ENCODE results near the gene WDR46. TPM values are rescaled to one million over a fixed set of nuclear protein-coding genes. Genes with fewer than 3 reads are reported as not detected.

WDR46 gene
- total RNA-seq, 1 donor from 2014 or later: 63.7 TPM

- H3K36me3 ChIP-seq (ENCODE audit: insufficient read depth, low read length): peaks cover 27% of the 10 kb centered on the region
- H3K79me2 ChIP-seq (ENCODE audit: insufficient read depth, low read length): peaks cover 50% of the 10 kb centered on the region
- Mint-ChIP-seq H3K27ac (ENCODE audit: unreplicated experiment) (no peak overlapping the region), H3K9me3 (ENCODE audit: unreplicated experiment) (no peaks in the 10 kb centered on the region), H3K4me3 (ENCODE audit: unreplicated experiment) (peak overlapping the region; percentile 80), H3K36me3 (ENCODE audit: low read depth, unreplicated experiment) (peaks cover 8% of the 10 kb centered on the region), H3K4me1 (ENCODE audit: low read depth, unreplicated experiment) (peaks cover 23% of the 10 kb centered on the region), H3K27me3 (ENCODE audit: low read depth, unreplicated experiment) (no peaks in the 10 kb centered on the region)
- no peak overlapping the region for H2AFZ ChIP-seq (ENCODE audit: low read depth, low read length)
- TF ChIP-seq EZH2 (IDR thresholded peaks at IDR 0.05; ENCODE audit: insufficient read depth, low read length): no peak
- TF ChIP-seq, protein P1, sequence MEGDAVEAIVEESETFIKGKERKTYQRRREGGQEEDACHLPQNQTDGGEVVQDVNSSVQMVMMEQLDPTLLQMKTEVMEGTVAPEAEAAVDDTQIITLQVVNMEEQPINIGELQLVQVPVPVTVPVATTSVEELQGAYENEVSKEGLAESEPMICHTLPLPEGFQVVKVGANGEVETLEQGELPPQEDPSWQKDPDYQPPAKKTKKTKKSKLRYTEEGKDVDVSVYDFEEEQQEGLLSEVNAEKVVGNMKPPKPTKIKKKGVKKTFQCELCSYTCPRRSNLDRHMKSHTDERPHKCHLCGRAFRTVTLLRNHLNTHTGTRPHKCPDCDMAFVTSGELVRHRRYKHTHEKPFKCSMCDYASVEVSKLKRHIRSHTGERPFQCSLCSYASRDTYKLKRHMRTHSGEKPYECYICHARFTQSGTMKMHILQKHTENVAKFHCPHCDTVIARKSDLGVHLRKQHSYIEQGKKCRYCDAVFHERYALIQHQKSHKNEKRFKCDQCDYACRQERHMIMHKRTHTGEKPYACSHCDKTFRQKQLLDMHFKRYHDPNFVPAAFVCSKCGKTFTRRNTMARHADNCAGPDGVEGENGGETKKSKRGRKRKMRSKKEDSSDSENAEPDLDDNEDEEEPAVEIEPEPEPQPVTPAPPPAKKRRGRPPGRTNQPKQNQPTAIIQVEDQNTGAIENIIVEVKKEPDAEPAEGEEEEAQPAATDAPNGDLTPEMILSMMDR (IDR thresholded peaks at IDR 0.05; ENCODE audit: insufficient read depth, low read depth, low read length): no peak
- peaks cover 14% of the 10 kb centered on the region for H4K20me1 ChIP-seq (ENCODE audit: insufficient read depth, low read length)
- H3K4me1 ChIP-seq (ENCODE audit: insufficient read depth, low read length): peaks cover 53% of the 10 kb centered on the region
- DNase-seq (ENCODE audit: low read depth) (no peak), FAIRE-seq (no peak)
- H3K9me3 ChIP-seq (ENCODE audit: insufficient read depth, low read depth, low read length): no peaks in the 10 kb centered on the region
- peak overlapping the region; percentile 86 for H3K9ac ChIP-seq (ENCODE audit: low read length)
- H3K27me3 ChIP-seq (ENCODE audit: insufficient read depth, low read length): no peaks in the 10 kb centered on the region
- peak overlapping the region; percentile 81 for H3K27ac ChIP-seq (ENCODE audit: low read depth, low read length)
- peak overlapping the region; percentile 92 for H3K4me2 ChIP-seq (ENCODE audit: low read length)
- H3K4me3 ChIP-seq (ENCODE audit: insufficient read depth, low read depth, low read length): peak overlapping the region; percentile 82
These were observed 32.2 kb upstream of the WDR46 start for GRCh38 chr6:33321227-33321626.

DNA sequence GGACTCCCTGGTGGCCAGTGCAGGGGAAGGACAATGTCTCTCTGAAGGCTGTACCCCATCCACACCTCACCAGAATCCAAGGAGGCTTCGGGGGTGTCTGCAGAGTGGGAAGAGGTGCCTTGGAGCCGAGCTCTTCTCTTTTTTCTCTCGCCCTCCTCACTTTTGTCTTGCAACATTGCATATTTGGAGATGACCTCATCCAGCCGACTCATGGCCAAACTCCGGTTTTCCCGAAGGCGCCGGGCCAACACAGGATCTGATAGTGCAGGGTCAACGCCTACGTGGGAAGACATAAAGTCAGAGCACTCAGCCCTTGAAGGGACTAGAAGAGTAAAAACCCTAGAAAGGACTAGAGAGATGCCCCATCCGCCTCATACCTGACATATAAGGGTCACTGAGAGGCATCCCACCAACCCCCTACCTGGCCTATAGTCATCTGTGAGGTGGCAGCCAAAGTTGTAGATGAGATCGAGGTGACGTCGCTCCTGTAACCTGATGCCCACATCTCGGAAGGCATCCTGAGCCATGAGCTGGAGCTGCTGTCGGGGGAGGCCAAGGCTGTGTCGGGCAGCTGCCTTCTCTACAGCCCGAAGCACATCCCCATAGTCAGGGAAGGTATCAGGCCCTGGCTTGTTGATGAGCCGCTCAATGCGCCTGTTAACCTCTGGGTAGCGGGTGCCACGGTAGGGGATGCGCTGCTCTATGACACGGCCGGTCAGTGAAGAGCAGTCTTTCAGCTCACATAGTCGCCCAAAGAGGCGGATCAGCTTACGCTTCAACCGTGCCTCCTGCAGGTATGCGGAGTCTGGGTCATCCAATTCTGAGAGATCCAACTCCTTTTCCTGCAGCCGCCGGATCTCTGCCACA is 31.5 kb upstream of the WDR46 start:
- H2AFZ ChIP-seq (ENCODE audit: low read depth, low read length): no peak overlapping the region
- TF ChIP-seq, protein P1 (IDR thresholded peaks at IDR 0.05; ENCODE audit: insufficient read depth, low read depth, low read length): no peak
- TF ChIP-seq EZH2 (IDR thresholded peaks at IDR 0.05; ENCODE audit: insufficient read depth, low read length): no peak
- peaks cover 23% of the 10 kb centered on the region for H3K4me1 Mint-ChIP-seq (ENCODE audit: low read depth, unreplicated experiment)
- H3K9me3 ChIP-seq (ENCODE audit: insufficient read depth, low read depth, low read length): no peaks in the 10 kb centered on the region
- H3K27me3 Mint-ChIP-seq (ENCODE audit: low read depth, unreplicated experiment): no peaks in the 10 kb centered on the region
- H3K9ac ChIP-seq (ENCODE audit: low read length): peak overlapping the region; percentile 63
- peaks cover 53% of the 10 kb centered on the region for H3K4me1 ChIP-seq (ENCODE audit: insufficient read depth, low read length)
- H3K4me3 ChIP-seq (ENCODE audit: insufficient read depth, low read depth, low read length): peak overlapping the region; percentile 19
- peak overlapping the region; percentile 81 for H3K27ac ChIP-seq (ENCODE audit: low read depth, low read length)
- peaks cover 50% of the 10 kb centered on the region for H3K79me2 ChIP-seq (ENCODE audit: insufficient read depth, low read length)
- no peaks in the 10 kb centered on the region for H3K27me3 ChIP-seq (ENCODE audit: insufficient read depth, low read length)
- peaks cover 8% of the 10 kb centered on the region for H3K36me3 Mint-ChIP-seq (ENCODE audit: low read depth, unreplicated experiment)
- H3K4me3 Mint-ChIP-seq (ENCODE audit: unreplicated experiment): peak overlapping the region; percentile 80
- peak overlapping the region; percentile 41 for H3K27ac Mint-ChIP-seq (ENCODE audit: unreplicated experiment)
- peaks cover 27% of the 10 kb centered on the region for H3K36me3 ChIP-seq (ENCODE audit: insufficient read depth, low read length)
- no peaks in the 10 kb centered on the region for H3K9me3 Mint-ChIP-seq (ENCODE audit: unreplicated experiment)
- DNase-seq (ENCODE audit: low read depth) (peak; percentile 88), FAIRE-seq (no peak)
- peak overlapping the region; percentile 92 for H3K4me2 ChIP-seq (ENCODE audit: low read length)
- H4K20me1 ChIP-seq (ENCODE audit: insufficient read depth, low read length): peaks cover 14% of the 10 kb centered on the region

- Histone ChIP-seq H3K79me2 (ENCODE audit: insufficient read depth, low read length) (peaks cover 51% of the 10 kb centered on the region), H3K9ac (ENCODE audit: low read length) (peak overlapping the region; percentile 63), H3K27ac (ENCODE audit: low read depth, low read length) (peak overlapping the region; percentile 81), H3K9me3 (ENCODE audit: insufficient read depth, low read depth, low read length) (no peaks in the 10 kb centered on the region), H2AFZ (ENCODE audit: low read depth, low read length) (no peak overlapping the region), H3K27me3 (ENCODE audit: insufficient read depth, low read length) (no peaks in the 10 kb centered on the region), H3K36me3 (ENCODE audit: insufficient read depth, low read length) (peaks cover 27% of the 10 kb centered on the region), H3K4me1 (ENCODE audit: insufficient read depth, low read length) (peaks cover 57% of the 10 kb centered on the region), H3K4me3 (ENCODE audit: insufficient read depth, low read depth, low read length) (peak overlapping the region; percentile 7), H3K4me2 (ENCODE audit: low read length) (peak overlapping the region; percentile 92), H4K20me1 (ENCODE audit: insufficient read depth, low read length) (peaks cover 14% of the 10 kb centered on the region)
- DNase-seq (ENCODE audit: low read depth) (no peak), FAIRE-seq (no peak)
- TF ChIP-seq, protein P1 (IDR thresholded peaks at IDR 0.05; ENCODE audit: insufficient read depth, low read depth, low read length): no peak
- no peak for TF ChIP-seq EZH2 (IDR thresholded peaks at IDR 0.05; ENCODE audit: insufficient read depth, low read length)
- no peaks in the 10 kb centered on the region for H3K9me3 Mint-ChIP-seq (ENCODE audit: unreplicated experiment)
- H3K27ac Mint-ChIP-seq (ENCODE audit: unreplicated experiment): peak overlapping the region; percentile 62
- H3K27me3 Mint-ChIP-seq (ENCODE audit: low read depth, unreplicated experiment): no peaks in the 10 kb centered on the region
- peaks cover 23% of the 10 kb centered on the region for H3K4me1 Mint-ChIP-seq (ENCODE audit: low read depth, unreplicated experiment)
- peak overlapping the region; percentile 80 for H3K4me3 Mint-ChIP-seq (ENCODE audit: unreplicated experiment)
- H3K36me3 Mint-ChIP-seq (ENCODE audit: low read depth, unreplicated experiment): peaks cover 8% of the 10 kb centered on the region
These were observed 30.9 kb upstream of the WDR46 start for GRCh38 chr6:33319939-33320314.
